GM19455 (cell line): ENCODE results near the gene PAGE1.
"Not testable (repeated sequence)": the region's sequence is repeated elsewhere in the genome, so short reads cannot be mapped to it uniquely, and the experiment has no call there.

ENCODE experiments used
- ATAC-seq: cut with Tn5 transposase; IDR thresholded peaks from one replicate; pipeline ENCODE4 v1.9.1; 2021; ENCODE audit not compliant: unreplicated experiment

The PAGE1 gene, protein sequence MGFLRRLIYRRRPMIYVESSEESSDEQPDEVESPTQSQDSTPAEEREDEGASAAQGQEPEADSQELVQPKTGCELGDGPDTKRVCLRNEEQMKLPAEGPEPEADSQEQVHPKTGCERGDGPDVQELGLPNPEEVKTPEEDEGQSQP

DNA sequence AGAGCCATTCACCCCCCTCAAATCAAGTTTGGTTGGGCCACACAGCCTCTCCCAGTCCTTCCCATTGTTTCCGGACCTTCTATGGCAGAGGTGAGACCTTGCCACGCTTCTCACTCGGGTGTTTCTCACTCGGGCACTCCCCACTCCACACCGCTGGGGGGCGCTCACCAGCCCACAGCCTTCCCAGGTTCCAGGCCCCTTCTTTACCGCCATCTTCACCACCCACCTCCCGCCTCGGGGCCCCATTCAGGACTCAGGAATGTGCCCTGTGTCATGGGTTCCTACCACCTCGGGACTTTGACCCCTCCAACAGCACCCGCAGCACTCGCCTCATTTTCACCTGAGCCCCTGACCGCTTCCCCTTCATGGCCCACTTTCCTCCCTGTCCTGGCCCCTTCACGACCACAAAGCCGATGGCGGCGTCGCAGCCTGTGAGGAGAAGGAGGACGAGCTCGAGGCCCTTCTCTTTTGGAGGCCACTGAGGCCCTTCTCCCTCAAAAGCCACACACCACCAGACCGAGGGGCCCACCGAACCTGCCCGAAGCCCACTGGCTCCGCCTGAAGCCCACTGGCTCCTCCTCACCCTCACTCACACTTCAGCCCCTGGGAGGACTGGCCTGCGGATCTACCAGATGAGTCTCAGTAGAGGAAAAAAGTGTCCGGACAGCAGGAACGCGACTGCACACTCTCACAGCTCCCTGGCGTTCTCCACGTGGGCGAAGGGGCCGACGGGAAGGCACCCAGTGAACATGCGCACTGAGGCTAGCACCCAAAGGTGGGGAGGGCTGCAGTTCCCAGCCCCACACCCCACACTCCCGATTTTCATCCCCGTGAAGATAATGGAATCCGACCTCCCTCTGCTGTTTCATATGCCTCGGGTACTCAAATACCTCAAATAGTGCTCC, at the start of gene PAGE1:
PAGE1 (minus strand) TSS at position 709 of the 905 bp plus-strand sequence. CDS start 1,214 bp downstream, outside the sequence.
- ATAC-seq = no peak

DNA sequence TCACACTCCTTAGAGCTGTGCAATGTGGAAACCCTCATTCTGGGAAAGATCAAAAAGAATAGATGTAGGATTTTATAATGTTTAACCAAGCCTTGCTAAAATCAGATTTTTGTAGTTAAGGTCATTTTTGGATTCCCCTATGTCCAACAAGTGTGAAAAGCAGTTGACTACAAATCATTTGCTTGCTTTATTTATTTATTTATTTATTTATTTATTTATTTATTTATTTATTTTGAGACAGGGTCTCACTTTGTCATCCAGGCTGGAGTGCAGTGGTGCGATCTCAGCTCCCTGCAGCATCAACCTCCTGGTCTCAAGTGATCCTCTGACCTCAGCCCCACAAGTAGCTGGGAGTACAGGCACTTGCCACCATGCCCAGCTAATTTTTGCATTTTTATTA, 45.7 kb upstream of the PAGE1 start:
- ATAC-seq = not testable (repeated sequence)

DNA sequence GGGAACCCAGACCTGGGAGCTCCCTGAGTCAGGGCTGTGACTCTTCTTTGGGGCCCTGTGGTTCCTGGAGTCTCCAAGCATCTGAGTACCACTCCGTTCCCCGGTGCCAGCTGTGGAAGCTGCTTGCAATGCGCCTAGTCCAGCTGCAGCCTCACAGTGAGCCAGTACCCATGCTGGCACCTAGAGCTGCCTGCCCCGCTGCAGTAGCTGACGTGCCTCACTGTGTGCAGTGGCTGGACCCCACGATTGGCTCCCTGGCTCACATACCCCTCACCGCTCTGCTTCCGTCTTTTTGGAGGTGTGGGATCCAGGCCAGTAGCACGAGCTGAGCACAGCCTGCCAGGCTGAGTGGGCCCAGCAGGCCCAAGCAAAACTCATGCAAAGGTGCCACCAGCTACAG, 32.1 kb upstream of the PAGE1 start:
- ATAC-seq = no peak

DNA sequence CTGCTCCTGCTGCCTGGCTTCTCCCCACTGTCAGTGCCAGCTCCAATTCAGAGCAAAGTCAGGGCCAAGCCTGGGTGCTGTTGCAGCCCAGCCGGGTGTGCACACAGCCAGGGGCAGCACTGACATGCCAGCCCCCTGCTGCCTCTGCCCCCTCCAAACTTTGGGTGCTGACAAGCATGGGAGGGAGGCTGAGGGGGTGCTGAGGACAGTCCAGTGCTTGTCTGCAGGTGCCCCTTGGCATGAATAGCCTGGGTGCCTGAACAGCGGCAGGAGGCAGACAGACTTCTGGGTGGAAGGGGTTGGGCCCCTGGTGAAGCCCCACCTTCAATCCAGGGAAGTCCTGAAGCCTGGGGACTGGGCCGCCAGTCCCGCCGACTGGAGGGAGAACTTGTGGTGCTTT, 31.2 kb upstream of the PAGE1 start:
- ATAC-seq = no peak

DNA sequence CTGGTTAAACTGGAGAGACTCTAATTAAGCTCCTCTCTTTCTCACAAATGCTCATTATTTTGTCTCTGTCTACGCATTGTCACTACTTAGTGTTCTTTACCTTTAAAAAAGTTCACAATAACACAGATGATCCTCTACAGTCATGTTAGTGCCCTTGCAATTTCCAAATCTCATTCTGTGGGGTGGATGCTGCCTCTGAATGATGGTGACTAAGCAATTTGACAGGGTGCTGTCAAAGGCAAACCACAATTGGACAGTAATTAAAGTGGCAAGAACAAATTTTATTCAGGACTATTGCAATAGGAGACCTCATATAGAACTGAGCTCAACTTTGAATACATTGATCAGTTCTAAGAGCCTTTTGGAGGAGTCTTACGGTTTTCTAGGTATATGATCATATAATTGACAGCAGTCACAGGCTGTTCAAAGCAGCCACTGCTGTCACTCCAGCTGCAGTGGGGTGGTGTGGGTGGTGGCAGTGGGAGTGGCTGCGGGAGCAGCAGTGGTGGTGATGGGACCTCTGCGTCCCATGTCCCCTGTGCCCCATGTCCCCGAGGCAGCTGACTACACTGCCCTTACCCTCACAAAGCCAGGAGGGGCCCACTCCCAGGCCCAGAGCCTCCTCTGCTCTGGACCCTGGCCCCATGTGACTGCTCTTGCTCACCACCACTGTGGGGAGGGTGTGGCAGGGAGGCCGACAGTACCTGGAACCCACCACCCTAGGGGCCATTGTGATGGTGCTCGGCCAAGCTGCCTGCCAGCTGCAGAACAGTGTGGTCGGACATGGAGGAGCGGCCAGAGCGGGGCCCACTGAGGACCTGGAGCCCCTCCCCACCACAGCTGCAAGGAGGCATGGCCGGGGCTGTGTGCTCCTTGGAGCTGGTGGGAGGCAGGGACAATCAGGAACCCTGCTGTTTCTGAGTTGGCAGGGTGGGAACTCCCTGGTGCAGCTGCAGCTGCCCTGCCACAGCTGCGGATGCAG, 30.4 kb upstream of the PAGE1 start:
- no peak for ATAC-seq

DNA sequence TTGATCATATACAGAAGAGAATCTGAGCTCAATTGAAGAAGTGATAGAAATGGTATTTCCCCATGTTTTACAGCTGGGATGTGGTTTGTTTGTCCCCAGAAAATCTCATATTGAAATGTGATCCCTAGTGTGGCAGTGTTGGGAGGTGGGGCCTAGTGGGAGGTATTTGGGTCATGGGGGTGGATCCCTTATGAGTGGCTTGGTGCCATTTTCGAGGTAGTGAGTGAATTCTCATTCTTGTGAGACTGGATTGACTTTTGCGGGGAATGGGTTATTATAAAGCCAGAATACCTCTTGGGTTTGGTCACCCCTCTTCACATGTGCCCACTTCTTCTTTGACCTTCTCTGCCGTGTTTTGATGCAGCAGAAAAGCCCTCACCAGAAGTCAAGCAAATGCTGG, 29.6 kb upstream of the PAGE1 start:
- ATAC-seq = no peak

DNA sequence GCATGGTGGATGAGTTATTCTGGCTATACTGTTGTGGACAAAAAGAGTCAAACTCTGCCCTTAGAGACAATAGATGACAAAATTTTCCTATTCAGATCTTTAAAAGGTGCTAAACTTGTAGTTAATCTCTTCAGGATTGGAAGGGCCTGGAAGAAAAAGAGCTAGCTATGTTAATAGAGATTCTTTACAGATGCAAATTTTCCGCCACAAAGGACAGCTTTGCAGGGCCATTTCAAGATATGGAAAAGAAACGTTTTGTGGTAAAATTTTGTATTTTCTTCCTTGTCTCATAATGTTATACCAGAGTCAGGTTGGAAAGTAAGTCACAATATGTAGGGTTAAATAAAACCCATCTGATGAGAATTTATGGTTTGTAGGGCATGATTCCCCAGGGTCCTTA, 24.3 kb upstream of the PAGE1 start:
- ATAC-seq = not testable (repeated sequence)

DNA sequence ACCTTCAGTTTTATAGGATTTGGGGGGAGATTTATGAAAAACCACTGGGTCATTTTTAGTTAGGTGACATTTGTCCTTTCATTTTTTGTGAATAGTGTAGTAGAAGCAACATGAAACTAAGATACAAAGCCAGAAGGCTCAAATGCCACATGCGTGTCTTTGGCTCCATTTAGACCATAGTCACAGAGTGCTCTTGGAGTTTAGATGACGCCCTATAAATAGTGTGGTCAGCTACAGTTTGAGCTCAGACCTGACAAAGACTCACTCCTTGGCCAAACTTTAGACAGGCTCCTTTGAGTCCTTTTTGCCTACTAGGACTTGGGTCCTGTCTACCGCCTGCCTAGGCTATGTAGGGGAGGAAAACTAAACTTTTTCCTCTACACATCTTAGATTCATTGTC, 16.8 kb upstream of the PAGE1 start:
- ATAC-seq = no peak

DNA sequence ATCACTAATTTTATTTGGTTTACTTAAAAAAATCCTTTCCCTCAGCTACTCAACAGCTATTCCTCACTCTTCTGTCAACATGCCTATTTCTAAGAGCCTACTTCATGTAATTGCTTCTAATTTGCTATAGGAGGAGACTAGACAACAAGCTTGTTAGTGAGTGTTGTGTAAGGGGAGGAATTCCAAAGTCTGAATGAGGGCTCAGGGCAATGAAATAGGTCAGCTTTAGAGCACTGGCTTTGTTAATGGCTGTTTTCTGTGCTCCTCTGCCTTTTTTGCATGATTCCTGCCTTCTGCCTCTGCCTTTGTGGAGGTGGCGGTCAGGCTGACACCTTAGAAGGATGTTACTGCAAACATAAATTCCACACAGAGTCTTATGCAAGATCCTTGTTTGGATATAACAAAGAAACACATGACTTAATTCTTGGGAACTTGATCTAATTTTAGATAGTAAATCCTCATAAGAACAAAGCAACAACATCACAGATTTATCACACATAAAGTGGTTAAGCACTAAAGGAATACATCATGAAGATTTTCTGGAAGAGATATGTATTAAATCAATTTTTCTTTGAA, 15.0 kb upstream of the PAGE1 start:
- ATAC-seq = no peak

DNA sequence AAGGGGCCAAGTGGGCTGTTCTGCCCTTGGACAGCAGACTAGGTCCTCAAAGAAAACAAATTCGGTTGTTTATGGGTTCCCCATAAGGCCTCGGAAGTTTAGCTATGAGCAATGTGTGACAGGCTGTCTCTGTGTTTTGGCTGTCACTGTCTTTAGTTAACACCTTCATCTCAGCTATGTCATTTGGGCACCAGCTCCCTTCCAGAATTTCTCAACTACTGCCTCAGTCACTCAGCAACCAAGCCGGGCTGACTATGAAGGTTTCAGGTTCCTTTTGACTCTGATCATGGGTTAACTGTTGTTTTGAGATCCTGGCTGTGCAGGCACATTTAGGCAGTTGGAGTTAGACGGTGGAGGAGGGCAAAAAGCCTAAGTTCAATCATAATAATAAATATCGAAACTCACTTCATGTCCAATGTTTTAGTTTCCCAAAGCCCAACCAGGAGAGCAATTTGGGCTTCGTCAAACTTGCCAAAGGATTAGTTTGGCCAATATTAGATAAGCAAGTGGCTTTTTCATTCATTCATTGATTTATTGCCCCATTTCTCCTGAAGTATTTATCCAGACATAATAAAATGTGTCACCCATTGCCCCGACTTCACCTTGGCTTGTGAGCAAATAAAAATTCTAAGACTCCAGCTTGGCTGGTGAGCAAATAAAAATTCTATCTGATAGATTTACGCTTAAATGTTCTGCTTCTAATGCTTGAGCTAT, 9.1 kb upstream of the PAGE1 start:
- ATAC-seq = no peak

DNA sequence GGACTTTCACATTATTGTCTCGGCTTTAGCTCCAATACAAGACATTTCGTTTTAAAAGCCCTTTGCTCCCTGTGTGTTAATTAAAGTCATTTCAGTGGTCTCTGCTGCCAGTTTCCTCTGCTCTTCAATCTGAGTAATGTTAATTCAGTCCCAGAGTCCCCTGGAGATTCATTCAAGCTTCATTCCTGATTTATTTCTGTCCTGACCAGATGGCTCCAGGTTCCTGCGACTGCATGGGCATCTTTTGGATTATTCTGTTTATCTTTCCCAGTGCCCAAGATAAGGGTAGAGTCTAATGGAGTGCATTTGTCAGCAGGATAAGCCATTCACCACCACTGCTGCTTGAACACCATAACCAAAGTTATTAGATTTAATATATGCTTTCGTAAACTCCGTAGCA, 6.1 kb upstream of the PAGE1 start:
- ATAC-seq = no peak

DNA sequence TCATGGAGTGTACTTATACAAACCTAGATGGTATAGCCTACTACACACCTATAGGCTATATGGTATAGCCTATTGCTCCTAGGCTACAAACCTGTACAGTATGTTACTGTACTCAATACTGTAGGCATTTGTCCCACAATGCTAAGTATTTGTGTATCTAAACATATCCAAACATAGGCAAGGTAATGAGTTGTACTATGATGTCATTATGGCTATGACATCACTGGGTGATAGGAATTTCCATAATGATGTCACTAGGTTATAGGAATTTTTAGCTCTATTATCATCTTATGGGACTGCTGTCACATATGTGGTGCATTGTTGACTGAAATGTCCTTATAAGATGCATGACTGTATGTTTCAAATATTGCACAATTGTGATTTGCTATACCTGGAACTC, 5.5 kb upstream of the PAGE1 start:
- no peak for ATAC-seq

DNA sequence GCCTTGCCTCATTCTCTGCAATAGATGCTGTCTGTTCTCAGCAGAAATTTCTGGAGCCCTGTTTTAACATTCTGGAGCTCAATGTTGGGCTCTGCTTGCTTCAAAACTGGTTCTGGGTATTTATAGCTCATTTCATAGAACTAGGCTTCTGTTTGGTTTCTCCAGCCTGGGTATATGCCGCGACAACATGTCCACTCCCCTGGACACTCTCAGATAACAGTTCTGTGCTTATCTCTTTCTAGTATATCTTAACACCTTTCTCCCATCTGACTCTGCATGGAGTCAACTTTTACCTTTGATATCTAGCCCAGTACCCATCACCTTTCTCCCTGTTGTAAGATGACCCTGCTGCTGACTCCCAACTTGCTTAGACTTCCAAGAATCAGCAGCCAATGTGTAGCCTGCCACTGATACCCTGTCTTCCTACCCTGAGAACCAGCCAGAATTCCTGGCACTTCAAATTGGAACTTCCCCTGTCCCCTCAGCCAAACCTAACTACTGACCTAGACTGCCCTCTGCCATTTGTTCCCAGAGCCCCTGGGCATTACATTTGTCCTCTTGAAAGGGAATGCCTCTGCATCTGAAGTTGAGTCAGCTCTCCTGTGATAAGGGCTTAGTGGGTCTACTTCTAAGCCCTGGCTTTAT, 20.6 kb downstream of the PAGE1 start:
- ATAC-seq = no peak

DNA sequence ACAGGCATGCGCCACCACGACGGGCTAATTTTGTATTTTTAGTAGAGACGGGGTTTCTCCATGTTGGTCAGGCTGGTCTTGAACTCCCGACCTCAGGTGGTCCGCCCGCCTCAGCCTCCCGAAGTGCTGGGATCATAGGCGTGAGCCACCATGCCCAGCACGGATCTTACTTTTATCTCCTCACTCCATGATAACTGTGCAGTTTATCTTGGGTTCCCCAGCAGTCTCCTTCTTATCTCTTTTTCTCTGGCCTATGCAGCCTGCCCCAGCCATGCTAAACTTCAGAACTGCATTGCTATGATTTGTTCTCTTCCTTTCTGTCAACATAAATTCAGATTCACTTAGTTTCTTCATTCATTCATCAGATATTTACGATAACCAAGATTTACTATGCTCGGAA, 22.4 kb downstream of the PAGE1 start:
- no peak for ATAC-seq

DNA sequence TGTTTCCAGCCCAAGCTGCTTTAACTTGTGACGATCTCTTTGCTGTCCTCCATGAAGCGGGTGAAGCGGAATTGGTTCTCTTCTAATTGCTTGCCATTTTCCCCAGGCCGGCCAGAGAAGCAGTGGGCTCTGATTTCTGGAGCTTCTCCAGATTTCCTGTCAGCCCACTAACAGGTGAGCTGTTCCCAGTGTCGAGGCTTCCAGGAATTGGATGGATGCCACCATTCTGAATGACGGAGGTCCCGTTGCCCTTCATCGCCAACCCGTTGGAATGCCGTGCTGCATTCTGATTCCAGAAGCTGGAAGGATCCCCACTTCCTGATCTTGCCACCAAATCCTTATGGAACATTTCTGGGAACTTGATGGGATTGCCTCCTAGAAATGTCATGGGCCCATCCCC, 31.0 kb downstream of the PAGE1 start:
- ATAC-seq = no peak

DNA sequence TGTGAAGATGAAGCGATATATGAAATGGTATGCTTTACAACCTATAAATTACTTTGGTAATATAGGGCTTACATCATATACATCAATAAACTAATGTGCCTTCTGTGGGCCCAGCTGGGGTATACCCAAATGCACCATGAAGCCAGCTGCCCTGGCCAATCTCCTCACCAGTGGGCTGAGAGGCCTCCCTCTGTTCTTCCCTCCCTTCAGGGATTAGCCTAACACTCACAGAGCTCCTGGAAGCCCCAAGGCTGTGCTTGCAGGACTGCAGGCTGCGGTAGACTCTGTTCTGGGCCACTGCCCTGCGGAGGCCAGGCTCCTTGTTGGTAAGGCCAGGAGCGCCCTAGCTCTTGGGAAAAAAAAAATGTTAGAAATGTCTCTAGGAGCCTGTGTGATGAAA, 33.9 kb downstream of the PAGE1 start:
- no peak for ATAC-seq

DNA sequence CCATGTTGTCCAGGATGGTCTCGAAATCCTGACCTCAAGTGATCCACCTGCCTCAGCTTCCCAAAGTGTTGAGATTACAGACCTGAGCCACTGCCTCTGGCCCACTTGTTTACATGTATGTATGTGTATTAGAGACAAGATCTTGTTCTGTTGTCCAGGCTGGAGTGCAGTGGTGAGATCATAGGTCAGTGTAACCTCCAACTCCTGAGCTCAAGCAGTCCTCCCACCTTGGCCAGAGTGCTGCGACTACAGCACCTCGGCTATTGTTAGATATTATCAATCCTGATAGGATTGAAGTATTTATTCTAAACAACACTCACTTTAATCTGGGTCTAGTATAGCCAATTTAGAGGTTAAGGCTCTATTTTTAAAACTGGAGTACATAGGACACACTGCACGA, 36.0 kb downstream of the PAGE1 start:
- ATAC-seq = no peak

DNA sequence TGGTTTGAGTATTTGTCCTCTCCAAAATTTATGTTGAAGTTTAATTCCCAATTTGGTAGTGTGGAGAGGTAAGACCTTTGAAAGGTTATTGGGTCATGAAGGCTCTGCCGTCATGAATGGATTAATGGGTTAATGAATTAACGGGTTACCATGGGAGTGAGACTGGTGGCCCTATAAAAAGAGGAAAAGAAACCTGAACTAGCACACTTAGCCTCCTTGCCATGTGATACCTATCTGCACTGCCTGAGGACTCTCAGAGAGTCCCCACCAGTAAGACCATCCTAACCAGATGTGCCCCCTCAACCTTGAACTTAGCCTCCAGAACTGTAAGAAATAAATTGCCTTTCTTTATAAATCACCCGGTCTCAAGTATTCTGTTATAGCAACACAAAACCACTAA, 39.3 kb downstream of the PAGE1 start:
- ATAC-seq = no peak

DNA sequence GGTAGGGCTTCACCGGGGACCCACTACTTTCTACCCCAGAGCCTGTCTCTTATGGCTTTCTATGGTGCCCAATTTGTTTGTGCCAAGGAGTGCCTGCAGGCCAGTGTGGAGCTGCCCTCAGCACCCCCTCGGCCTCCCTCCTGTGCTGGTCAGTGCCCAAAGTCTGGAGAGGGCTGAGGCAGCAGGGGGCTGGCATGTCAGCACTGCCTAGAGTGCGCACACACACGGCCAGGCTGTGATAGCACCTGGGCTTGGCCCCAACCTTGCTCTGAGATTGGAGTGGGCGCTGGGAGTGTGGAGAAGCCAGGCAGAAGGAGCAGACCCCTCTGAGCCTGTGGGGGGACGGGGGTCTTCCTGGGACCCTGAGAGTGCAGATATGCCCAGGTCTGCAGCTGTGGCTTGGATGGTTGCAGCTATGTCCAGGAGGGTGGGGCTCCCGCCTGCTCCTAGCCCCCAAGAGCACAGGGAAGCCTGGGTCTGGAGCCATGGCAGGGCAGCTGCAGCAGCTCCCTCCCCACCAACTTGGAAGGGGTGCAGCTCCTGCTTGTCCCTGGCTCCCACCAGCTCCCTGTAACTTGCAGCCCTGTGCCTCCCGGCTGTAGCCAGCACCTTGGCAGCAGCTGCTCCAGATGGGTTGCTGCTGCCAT, 50.7 kb downstream of the PAGE1 start:
- no peak for ATAC-seq
